PC-3 (cell line): ENCODE data around the gene CAPN13. TPM values are rescaled to one million over a fixed set of nuclear protein-coding genes. Genes with fewer than 3 reads are reported as not detected.

Experiments used
- ATAC-seq: fragments of 200-7000 bp; cut with Tn5 transposase; 2 replicates; pipeline ENCODE4 v1.9.1; 2020; ENCODE audit warnings: mild to moderate bottlenecking, moderate library complexity
- Bru-seq: library from RNA; stranded (reverse); fragments of 400-500 nt; gene quantifications from one replicate; lab custom pipeline; 2021; lab: Mats Ljungman, UMichigan
- BruChase-seq, 2 experiments: library from RNA; stranded (reverse); fragments of 400-500 nt; gene quantifications; one replicate each; lab custom pipeline; 2021; lab: Mats Ljungman, UMichigan
- BruUV-seq: library from RNA; stranded (reverse); fragments of 400-500 nt; replicated peaks from 2 replicates; lab custom pipeline; 2021; lab: Mats Ljungman, UMichigan
- CTCF ChIA-PET: fragments of 300-600 bp; sonication (Branson Sonifier 250); formaldehyde crosslinking; loops from one replicate; lab custom pipeline; 2022; ENCODE audit warnings: antibody characterized with exemption; lab: Charles Lee
- POLR2A ChIA-PET: fragments of 300-600 bp; sonication (Branson Sonifier 250); formaldehyde crosslinking; loops from one replicate; lab custom pipeline; 2022; ENCODE audit warnings: antibody characterized with exemption; ENCODE audit not compliant: unreplicated experiment; lab: Charles Lee
- DNase-seq: peaks from one replicate; pipeline ENCODE4 v3.0.0-alpha.2; 2015
- H2AFZ ChIP-seq: fragments of 300-600 bp; sonication (generic); 2 replicates; pipeline ENCODE4 v1.6.0; 2016; ENCODE audit warnings: antibody characterized with exemption, low read length
- H3F3A ChIP-seq: fragments of 300-600 bp; sonication (generic); one replicate; pipeline ENCODE4 v1.6.0; 2017; ENCODE audit warnings: antibody characterized with exemption, low read length, control low read depth, mild to moderate bottlenecking; ENCODE audit not compliant: unreplicated experiment
- H3K27ac ChIP-seq: fragments of 300-600 bp; sonication (generic); 2 replicates; pipeline ENCODE4 v1.5.1; 2016; ENCODE audit warnings: mild to moderate bottlenecking, low read length
- H3K27me3 ChIP-seq: fragments of 300-600 bp; sonication (generic); 2 replicates; pipeline ENCODE4 v1.6.1; 2016; ENCODE audit warnings: low read length, mixed read lengths
- H3K36me3 ChIP-seq: fragments of 300-600 bp; sonication (generic); 2 replicates; pipeline ENCODE4 v1.6.1; 2016; ENCODE audit warnings: low read depth, mixed run types, low read length, mixed read lengths
- H3K4me1 ChIP-seq: fragments of 300-600 bp; sonication (generic); 2 replicates; pipeline ENCODE4 v1.5.1; 2016; ENCODE audit warnings: low read length; ENCODE audit not compliant: insufficient read depth
- H3K4me2 ChIP-seq: fragments of 300-600 bp; sonication (generic); 2 replicates; pipeline ENCODE4 v1.6.0; 2016; ENCODE audit warnings: low read length
- H3K4me3 ChIP-seq: fragments of 300-600 bp; sonication (generic); 2 replicates; pipeline ENCODE4 v1.5.1; 2016; ENCODE audit warnings: mild to moderate bottlenecking, low read length, mixed read lengths
- H3K79me2 ChIP-seq: fragments of 300-600 bp; sonication (generic); 2 replicates; pipeline ENCODE4 v1.6.1; 2017; ENCODE audit warnings: low read length, mixed read lengths
- H3K9ac ChIP-seq: fragments of 300-600 bp; sonication (generic); 2 replicates; pipeline ENCODE4 v1.6.0; 2016; ENCODE audit warnings: mild to moderate bottlenecking, low read length
- H3K9me2 ChIP-seq: fragments of 300-600 bp; sonication (generic); replicated peaks from 2 replicates; pipeline ENCODE4 v1.6.1; 2016; ENCODE audit warnings: mixed run types, low read length, mixed read lengths
- H3K9me3 ChIP-seq: fragments of 300-600 bp; sonication (generic); 2 replicates; pipeline ENCODE4 v1.6.1; 2016; ENCODE audit warnings: low read length, mixed read lengths
- H4K20me1 ChIP-seq: fragments of 300-600 bp; sonication (generic); 2 replicates; pipeline ENCODE4 v1.6.1; 2016; ENCODE audit warnings: low read length, mixed read lengths
- CTCF ChIP-seq: fragments of 300-600 bp; sonication (generic); conservative IDR thresholded peaks from 2 replicates; pipeline ENCODE4 v1.5.1; 2017; ENCODE audit warnings: antibody characterized with exemption, low read depth, mild to moderate bottlenecking, low read length
- EZH2 ChIP-seq: fragments of 300-600 bp; sonication (generic); IDR thresholded peaks from one replicate; pipeline ENCODE4 v1.6.1; 2017; ENCODE audit warnings: antibody characterized with exemption, mild to moderate bottlenecking, low read length; ENCODE audit not compliant: unreplicated experiment
- EZH2phosphoT487 ChIP-seq: fragments of 300-600 bp; sonication (generic); IDR thresholded peaks from 2 replicates; pipeline ENCODE4 v1.6.1; 2018; ENCODE audit warnings: mild to moderate bottlenecking, antibody characterized with exemption, low read length, borderline replicate concordance
- intact Hi-C: fragments of 100-400 bp; cut with micrococcal nuclease; formaldehyde crosslinking; loops from 2 replicates; pipeline ENCODE4 v1.9.0; 2023
- long read RNA-seq: library from polyadenylated mRNA; unstranded; transcript quantifications from one replicate; pipeline ENCODE4 v2.0.0, GENCODE V29; 2021; ENCODE audit not compliant: unreplicated experiment
- total RNA-seq: library from RNA; depleted of rRNA; stranded (reverse); fragments of >200 nt; gene quantifications from 2 replicates; pipeline ENCODE4 v1.2.3, GENCODE V29; 2014; rRNA removed

Gene CAPN13, protein sequence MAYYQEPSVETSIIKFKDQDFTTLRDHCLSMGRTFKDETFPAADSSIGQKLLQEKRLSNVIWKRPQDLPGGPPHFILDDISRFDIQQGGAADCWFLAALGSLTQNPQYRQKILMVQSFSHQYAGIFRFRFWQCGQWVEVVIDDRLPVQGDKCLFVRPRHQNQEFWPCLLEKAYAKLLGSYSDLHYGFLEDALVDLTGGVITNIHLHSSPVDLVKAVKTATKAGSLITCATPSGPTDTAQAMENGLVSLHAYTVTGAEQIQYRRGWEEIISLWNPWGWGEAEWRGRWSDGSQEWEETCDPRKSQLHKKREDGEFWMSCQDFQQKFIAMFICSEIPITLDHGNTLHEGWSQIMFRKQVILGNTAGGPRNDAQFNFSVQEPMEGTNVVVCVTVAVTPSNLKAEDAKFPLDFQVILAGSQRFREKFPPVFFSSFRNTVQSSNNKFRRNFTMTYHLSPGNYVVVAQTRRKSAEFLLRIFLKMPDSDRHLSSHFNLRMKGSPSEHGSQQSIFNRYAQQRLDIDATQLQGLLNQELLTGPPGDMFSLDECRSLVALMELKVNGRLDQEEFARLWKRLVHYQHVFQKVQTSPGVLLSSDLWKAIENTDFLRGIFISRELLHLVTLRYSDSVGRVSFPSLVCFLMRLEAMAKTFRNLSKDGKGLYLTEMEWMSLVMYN
- 0.44 and 1.9 TPM in 2 replicates for total RNA-seq
- percentile 6 among the genes with signal in this experiment for Bru-seq, nascent RNA
- BruChase-seq, experiment 1, labeled RNA remaining after a 6-hour chase, result percentile 5 among the genes with signal in this experiment
- BruChase-seq, experiment 2, labeled RNA remaining after a 2-hour chase, result percentile 3 among the genes with signal in this experiment
- long read RNA-seq, result 0 reads

- Histone ChIP-seq H3F3A (no peaks in the 10 kb centered on the region), H3K79me2 (no peaks in the 10 kb centered on the region), H3K27ac (no peak within 1 kb of the TSS), H4K20me1 (no peaks in the 10 kb centered on the region), H2AFZ (peak within 1 kb of the TSS; percentile 81), H3K4me2 (peak within 1 kb of the TSS; percentile 52), H3K4me3 (no peak within 1 kb of the TSS), H3K9me3 (no peaks in the 10 kb centered on the region), H3K9ac (no peak within 1 kb of the TSS), H3K4me1 (peaks cover 4% of the 10 kb centered on the region; the same call in 1 of the 2 replicates), H3K27me3 (peaks cover 24% of the 10 kb centered on the region), H3K36me3 (no peaks in the 10 kb centered on the region), H3K9me2 (no peaks in the 10 kb centered on the region)
- intact Hi-C loops, result no loop called here
- ChIA-PET POLR2A (no interaction called here), CTCF (no interaction called here)
- peak; percentile 58 for ATAC-seq
- TF ChIP-seq CTCF (peak; percentile 29; the same call in 1 of the 2 replicates), EZH2phosphoT487 (no peak)
- no TSS peak for BruUV-seq
- peak; percentile 77 for DNase-seq
Observed at GRCh38 chr2:30807249-30807648, at the start of gene CAPN13. TSS of gene CAPN13 (minus strand) at chr2:30807446. CDS start at chr2:30787325, 20,121 bp downstream.

DNA sequence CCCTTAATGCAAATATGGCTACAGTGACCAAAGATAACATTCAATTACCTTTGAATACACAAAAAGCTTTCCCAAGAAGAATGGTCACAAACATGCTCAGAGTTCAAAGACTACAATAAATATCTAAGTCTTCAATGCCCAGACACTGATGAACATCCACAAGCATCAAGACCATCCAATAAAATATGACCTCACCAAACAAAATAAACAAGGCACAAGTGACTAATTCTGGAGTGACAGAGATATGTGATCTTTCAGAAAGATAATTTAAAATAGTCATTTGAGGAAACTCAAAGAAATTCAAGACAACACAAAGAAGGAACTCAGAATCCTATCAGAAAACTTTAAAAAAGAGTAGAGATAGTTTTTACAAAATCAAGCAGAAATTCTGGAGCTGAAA is 40.6 kb upstream of the CAPN13 start:
- Histone ChIP-seq H3K79me2 (no peaks in the 10 kb centered on the region), H3K36me3 (no peaks in the 10 kb centered on the region), H2AFZ (no peak overlapping the region), H3F3A (no peaks in the 10 kb centered on the region), H3K27me3 (no peaks in the 10 kb centered on the region), H3K9me3 (no peaks in the 10 kb centered on the region), H4K20me1 (no peaks in the 10 kb centered on the region), H3K4me3 (peak overlapping the region; percentile 18), H3K9me2 (no peaks in the 10 kb centered on the region), H3K4me1 (peaks cover 13% of the 10 kb centered on the region), H3K27ac (peak overlapping the region; percentile 90), H3K9ac (peak overlapping the region; percentile 51), H3K4me2 (peak overlapping the region; percentile 51)
- no TSS peak for BruUV-seq
- peak; percentile 53 for DNase-seq
- CTCF ChIA-PET, result no interaction called here
- intact Hi-C loops, result no loop called here
- no peak for ATAC-seq
- POLR2A ChIA-PET, result no interaction called here
- TF ChIP-seq EZH2 (no peak), EZH2phosphoT487 (no peak), CTCF (no peak)
